MM.1S (cell line): ENCODE results near the gene MRC1.

Experiments
- EZH2 ChIP-seq: fragments of 300-600 bp; sonication (generic); optimal IDR thresholded peaks from 2 replicates; pipeline ENCODE3; 2017; ENCODE audit warnings: low read depth, mild to moderate bottlenecking, antibody characterized with exemption, low read length, mixed read lengths
- EZH2phosphoT487 ChIP-seq: fragments of 300-600 bp; sonication (generic); IDR thresholded peaks from 2 replicates; pipeline ENCODE4 v1.6.1; 2018; ENCODE audit warnings: antibody characterized with exemption, low read length
- TF ChIP-seq, protein P1 (sequence below): fragments of 300-600 bp; sonication (generic); IDR thresholded peaks from 2 replicates; pipeline ENCODE4 v1.5.1; 2016; ENCODE audit warnings: antibody characterized with exemption, low read length, mixed read lengths

DNA sequence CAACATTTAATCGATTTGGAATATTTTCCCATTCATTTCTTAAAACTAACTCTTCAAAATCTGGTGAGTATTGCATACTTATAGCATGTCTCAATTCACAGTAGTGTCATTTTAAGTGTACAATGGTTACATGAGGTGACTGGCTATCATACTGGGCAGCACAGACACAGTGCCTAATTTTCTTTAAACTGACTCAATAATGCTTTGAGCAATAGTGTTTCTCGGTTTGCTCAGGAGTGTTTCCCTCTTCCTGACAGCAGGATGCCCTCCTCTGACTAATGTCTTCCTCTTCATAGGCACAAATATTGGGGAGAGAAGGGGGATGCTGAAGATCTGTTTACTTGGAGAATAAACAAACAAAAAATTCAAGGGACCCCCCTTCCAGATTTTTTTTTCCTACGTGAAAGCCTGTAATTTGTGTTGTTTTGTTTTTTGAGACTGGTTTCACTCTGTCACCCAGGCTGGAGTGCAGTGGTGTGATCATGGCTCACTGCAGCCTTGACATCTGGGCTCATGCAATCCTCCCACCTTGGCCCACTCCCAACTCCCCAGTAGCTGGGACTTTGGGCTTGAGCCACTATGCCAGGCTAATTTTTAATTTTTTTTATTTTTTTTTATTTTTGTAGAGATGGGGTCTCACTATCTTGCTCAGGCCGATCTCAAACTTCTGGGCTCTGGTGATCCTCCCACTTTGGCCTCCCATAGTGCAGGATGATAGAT lies 2.2 kb downstream of the MRC1 start:
- TF ChIP-seq, protein P1, sequence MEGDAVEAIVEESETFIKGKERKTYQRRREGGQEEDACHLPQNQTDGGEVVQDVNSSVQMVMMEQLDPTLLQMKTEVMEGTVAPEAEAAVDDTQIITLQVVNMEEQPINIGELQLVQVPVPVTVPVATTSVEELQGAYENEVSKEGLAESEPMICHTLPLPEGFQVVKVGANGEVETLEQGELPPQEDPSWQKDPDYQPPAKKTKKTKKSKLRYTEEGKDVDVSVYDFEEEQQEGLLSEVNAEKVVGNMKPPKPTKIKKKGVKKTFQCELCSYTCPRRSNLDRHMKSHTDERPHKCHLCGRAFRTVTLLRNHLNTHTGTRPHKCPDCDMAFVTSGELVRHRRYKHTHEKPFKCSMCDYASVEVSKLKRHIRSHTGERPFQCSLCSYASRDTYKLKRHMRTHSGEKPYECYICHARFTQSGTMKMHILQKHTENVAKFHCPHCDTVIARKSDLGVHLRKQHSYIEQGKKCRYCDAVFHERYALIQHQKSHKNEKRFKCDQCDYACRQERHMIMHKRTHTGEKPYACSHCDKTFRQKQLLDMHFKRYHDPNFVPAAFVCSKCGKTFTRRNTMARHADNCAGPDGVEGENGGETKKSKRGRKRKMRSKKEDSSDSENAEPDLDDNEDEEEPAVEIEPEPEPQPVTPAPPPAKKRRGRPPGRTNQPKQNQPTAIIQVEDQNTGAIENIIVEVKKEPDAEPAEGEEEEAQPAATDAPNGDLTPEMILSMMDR: no peak
- no peak for TF ChIP-seq EZH2
- no peak for TF ChIP-seq EZH2phosphoT487
